ENCODE results near the gene UCK1.

UCK1 gene

GRCh38 chr9:131475111-131475955, 55.7 kb downstream of the UCK1 start:
- POLR2A ChIA-PET, result no interaction called here
- no peak for TF ChIP-seq CTCF (IDR thresholded peaks at IDR 0.05; ENCODE audit: control extremely low read depth, extremely low read depth, low read depth, missing control alignments)
- DNase-seq (ENCODE audit: extremely low spot score), result no peak
- CTCF ChIA-PET, result interaction anchor here (2.1 to 2.8 kb wide), 2 partner anchors 11 to 125 kb away, joined by 5 to 6 read pairs; no protein-coding TSS in a partner anchor

- ChIA-PET POLR2A (no interaction called here), CTCF (interaction anchor here (1.1 to 2.8 kb wide), 2 partner anchors 11 to 91 kb away, joined by 3 to 6 read pairs; no protein-coding TSS in a partner anchor)
- no peak for DNase-seq (ENCODE audit: extremely low spot score)
- TF ChIP-seq CTCF (IDR thresholded peaks at IDR 0.05; ENCODE audit: control extremely low read depth, extremely low read depth, low read depth, missing control alignments), result no peak
Measured at GRCh38 chr9:131474711-131475110, 56.4 kb downstream of the UCK1 start.

GRCh38 chr9:131473891-131474290, 57.2 kb downstream of the UCK1 start:
- no peak for TF ChIP-seq CTCF (IDR thresholded peaks at IDR 0.05; ENCODE audit: control extremely low read depth, extremely low read depth, low read depth, missing control alignments)
- DNase-seq (ENCODE audit: extremely low spot score), result no peak
- POLR2A ChIA-PET, result no interaction called here
- CTCF ChIA-PET, result interaction anchor here (1.1 to 2.8 kb wide), 2 partner anchors 10 to 90 kb away, joined by 3 to 6 read pairs; no protein-coding TSS in a partner anchor
